ENCODE results near the gene AXIN2. TPM values are rescaled to one million over a fixed set of nuclear protein-coding genes. Genes with fewer than 3 reads are reported as not detected.
A peak's percentile ranks its signal among the peaks of the same experiment; 100 is the strongest.

Gene AXIN2
- total and polyA plus RNA-seq, 9 donors: 17.2 to 75.7 (median 26.9) TPM

DNA sequence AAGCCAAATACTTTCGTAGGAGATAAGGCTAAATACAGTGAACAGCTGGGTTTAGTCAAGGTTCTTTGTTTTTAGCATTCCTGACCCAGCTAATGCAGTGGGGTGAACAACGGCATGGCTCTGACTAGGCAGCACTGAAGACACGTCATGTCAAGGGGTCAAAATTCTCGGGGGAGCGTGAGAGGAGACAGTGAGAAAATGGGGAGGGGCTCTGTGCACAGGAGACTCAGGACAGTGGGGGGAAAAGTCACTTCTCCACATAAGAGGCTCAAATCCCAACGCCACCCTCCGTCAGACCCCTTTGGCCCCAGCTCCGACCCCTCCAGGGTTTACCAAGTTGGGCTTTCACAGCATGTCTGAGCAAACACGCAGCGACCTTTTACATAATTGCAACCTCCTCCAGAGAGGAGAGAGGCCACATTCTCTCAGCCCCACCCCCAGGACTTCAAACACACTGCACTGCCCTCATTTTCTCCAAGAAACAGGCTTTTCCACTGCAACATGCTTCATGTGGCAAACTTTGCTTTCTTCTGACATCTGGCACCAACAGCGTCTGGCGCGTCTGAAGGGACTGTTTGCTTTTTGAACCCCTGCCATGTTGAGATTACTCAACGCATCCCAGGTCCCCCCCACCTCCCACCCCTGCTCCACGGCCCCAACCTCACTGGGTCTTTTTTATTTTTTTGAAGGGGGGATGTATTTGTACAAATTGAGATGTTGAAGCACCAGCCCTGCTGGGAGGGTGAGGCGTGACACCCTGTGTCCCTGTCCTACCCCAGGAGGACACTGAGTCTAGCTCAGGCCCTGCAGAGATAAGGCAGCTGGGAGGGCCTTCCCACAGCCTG is 30.0 kb downstream of the AXIN2 start:
- peak; percentile 80 to 88 (median 86) for DNase-seq
- H3K4me3 ChIP-seq: no peak overlapping the region
- no peaks in the 10 kb centered on the region for H3K9me3 ChIP-seq
- no peak for TF ChIP-seq POLR2A (IDR thresholded peaks at IDR 0.05)
- TF ChIP-seq, protein P1, sequence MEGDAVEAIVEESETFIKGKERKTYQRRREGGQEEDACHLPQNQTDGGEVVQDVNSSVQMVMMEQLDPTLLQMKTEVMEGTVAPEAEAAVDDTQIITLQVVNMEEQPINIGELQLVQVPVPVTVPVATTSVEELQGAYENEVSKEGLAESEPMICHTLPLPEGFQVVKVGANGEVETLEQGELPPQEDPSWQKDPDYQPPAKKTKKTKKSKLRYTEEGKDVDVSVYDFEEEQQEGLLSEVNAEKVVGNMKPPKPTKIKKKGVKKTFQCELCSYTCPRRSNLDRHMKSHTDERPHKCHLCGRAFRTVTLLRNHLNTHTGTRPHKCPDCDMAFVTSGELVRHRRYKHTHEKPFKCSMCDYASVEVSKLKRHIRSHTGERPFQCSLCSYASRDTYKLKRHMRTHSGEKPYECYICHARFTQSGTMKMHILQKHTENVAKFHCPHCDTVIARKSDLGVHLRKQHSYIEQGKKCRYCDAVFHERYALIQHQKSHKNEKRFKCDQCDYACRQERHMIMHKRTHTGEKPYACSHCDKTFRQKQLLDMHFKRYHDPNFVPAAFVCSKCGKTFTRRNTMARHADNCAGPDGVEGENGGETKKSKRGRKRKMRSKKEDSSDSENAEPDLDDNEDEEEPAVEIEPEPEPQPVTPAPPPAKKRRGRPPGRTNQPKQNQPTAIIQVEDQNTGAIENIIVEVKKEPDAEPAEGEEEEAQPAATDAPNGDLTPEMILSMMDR (IDR thresholded peaks at IDR 0.05): peak in 1 of 3 donors; percentile 24
- no peaks in the 10 kb centered on the region for H3K27me3 ChIP-seq
- peak overlapping the region in 1 of 2 donors; percentile 71 for H3K27ac ChIP-seq
- peaks cover 24% of the 10 kb centered on the region for H3K4me1 ChIP-seq (ENCODE audit: insufficient read depth)
- no peaks in the 10 kb centered on the region for H3K36me3 ChIP-seq
- intact Hi-C loops (cut with DNase I): loop anchor here in 1 of 4 donors (10.0 kb wide), 1 partner anchor 1723 kb away; no protein-coding TSS in a partner anchor
- 6 to 7% (median 6%) methylated on average over 16 of the region's 16 CpGs for WGBS, 3 donors

GRCh38 chr17:65530523-65531255 is 30.8 kb downstream of the AXIN2 start:
- no peaks in the 10 kb centered on the region for H3K36me3 ChIP-seq
- no peaks in the 10 kb centered on the region for H3K9me3 ChIP-seq
- H3K27ac ChIP-seq: peak overlapping the region in 1 of 2 donors; percentile 71
- no peak overlapping the region for H3K4me3 ChIP-seq
- DNase-seq: peak in 2 of 5 donors; percentile 44 to 49
- peaks cover 24% of the 10 kb centered on the region for H3K4me1 ChIP-seq (ENCODE audit: insufficient read depth)
- TF ChIP-seq EP300 (IDR thresholded peaks at IDR 0.05) (no peak), POLR2A (IDR thresholded peaks at IDR 0.05) (no peak)
- TF ChIP-seq, protein P1 (IDR thresholded peaks at IDR 0.05): no peak
- no peaks in the 10 kb centered on the region for H3K27me3 ChIP-seq
- intact Hi-C loops (cut with DNase I): loop anchor here in 1 of 4 donors (10.0 kb wide), 1 partner anchor 1724 kb away; no protein-coding TSS in a partner anchor
- 32 to 36% (median 35%) methylated on average over 10 of the region's 10 CpGs for WGBS, 3 donors

DNA sequence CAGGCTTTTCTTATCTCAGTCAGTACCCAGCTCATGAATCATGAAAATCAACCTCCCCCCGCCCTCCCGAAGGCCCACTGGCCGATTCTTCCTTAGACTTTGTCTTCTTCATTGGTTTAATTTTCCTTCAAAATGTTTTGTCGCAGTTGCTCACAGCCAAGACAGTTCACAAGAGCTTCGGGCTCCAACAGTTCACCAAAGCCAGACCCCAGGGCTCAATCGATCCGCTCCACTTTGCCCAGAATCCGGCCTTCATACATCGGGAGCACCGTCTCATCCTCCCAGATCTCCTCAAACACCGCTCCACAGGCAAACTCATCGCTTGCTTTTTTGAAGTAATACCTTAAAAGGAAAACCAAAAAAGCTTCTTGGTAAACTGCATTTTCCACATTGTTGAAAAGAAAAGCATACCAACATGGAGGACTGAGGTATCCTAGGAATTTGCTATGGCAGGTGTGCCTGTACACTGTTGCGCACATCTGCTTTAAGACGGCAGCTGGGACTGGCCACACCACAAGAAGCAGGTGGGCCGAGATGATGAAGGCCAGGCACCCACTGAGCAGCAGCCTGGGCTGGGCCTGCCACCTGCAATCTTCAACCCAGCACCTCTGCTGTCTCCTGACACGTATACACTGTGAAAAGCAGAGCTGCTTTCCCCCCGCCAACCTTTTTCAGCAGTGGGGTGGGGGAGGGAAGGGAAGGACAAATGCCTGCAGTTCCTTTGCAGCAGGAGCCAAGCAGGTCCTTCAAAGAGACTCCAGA is 31.5 kb downstream of the AXIN2 start:
- peak in 1 of 5 donors; percentile 6 for DNase-seq
- intact Hi-C loops (cut with DNase I): loop anchor here in 1 of 4 donors (10.0 kb wide), 1 partner anchor 1725 kb away; no protein-coding TSS in a partner anchor

More for the DNA sequence above, 31.5 kb downstream of the AXIN2 start:
- Histone ChIP-seq H3K4me1 (ENCODE audit: insufficient read depth) (peaks cover 24% of the 10 kb centered on the region), H3K27ac (peak overlapping the region in 1 of 2 donors; percentile 71), H3K36me3 (no peaks in the 10 kb centered on the region), H3K9me3 (no peaks in the 10 kb centered on the region), H3K4me3 (no peak overlapping the region), H3K27me3 (no peaks in the 10 kb centered on the region)
- 85 to 86% (median 86%) methylated on average over 17 of the region's 17 CpGs for WGBS, 3 donors
- TF ChIP-seq EP300 (IDR thresholded peaks at IDR 0.05) (no peak), POLR2A (IDR thresholded peaks at IDR 0.05) (no peak)
- TF ChIP-seq, protein P1 (IDR thresholded peaks at IDR 0.05): no peak

Measured in ovary (tissue), 9 donors.